Hypothalamus (tissue), 51 donors: ENCODE results near the gene GARIN5B.
"Not testable (repeated sequence)": the region's sequence is repeated elsewhere in the genome, so short reads cannot be mapped to it uniquely, and the experiment has no call there.

ENCODE experiments used
- DNase-seq, 51 donors: peaks; one replicate each; lab custom pipeline; 2025; lab: John Stamatoyannopoulos, UW

GARIN5B gene

GRCh38 chr19:55362990-55363716, at the start of gene GARIN5B:
Gene GARIN5B (minus strand): TSS chr19:55363260. CDS start chr19:55363066, 194 bp downstream.
- no peak for DNase-seq

- no peak for DNase-seq
Measured at GRCh38 chr19:55410168-55410567, 47.1 kb upstream of the GARIN5B start.

GRCh38 chr19:55409179-55409578, 46.1 kb upstream of the GARIN5B start:
- not testable (repeated sequence) for DNase-seq

DNA sequence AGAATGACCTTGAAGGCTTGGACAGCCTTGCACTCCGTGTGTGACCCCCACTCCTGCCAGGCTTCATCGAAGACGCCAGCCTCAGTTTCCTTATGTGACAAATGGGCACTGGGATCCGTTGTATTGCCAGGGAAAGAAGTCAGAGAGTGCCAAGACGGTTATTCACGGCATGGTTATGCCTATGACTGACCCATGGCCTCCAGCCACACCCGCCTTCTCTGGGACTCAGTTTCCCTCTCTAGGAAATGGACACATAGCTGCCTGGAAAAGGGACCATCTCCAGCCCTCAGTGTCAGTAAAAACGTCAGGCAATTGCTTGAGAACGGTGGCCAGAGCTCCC, 45.4 kb upstream of the GARIN5B start:
- DNase-seq, result peak in 1 of 51 donors; percentile 61

DNA sequence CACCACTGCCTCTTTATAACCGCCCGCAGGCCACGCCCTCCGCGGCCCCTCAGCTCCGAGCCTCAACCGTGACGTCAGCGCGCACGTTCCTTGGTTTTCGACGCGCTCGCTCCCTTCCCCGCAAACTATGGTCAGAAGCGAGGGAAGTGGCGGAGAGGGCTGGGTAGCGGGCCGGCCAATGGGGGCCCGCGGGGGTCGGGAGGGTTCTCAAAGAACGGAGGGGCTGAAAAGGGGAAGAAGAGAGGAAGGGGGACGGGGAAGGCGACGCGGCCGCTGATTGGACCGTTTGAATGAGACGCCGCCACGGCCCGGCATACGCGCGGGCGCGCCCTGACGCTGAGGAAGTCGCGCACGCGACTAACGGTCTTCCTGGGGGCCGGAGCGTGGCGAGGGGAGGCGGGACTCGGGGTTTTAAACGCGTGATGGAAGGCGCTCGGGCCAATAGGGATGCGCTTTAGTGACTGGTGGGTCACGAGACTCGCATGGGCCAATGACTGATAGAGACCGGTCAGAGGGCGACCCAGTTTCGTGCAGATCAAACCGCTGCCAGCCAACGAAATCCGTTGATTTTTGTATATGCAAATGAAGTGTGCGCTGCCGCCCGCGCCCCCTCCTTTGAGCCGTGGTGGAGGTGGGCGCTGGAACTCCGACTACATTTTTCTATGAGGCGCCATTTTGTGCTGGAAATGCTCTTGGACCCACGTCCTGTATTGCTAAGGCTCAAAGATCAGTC, 44.9 kb upstream of the GARIN5B start:
- DNase-seq, result peak; percentile 89 to 99 (median 98)

- not testable (repeated sequence) for DNase-seq
Measured at GRCh38 chr19:55407550-55407799, 44.4 kb upstream of the GARIN5B start, which contains the start of gene UBE2S. Gene UBE2S (minus strand): TSS chr19:55407788. CDS start chr19:55407589, 199 bp downstream.

- DNase-seq, result peak in 3 of 51 donors; percentile 15 to 47 (median 22)
Measured at GRCh38 chr19:55406826-55407549, 43.9 kb upstream of the GARIN5B start.

- no peak for DNase-seq
Measured at GRCh38 chr19:55406091-55406825, 43.2 kb upstream of the GARIN5B start.

DNA sequence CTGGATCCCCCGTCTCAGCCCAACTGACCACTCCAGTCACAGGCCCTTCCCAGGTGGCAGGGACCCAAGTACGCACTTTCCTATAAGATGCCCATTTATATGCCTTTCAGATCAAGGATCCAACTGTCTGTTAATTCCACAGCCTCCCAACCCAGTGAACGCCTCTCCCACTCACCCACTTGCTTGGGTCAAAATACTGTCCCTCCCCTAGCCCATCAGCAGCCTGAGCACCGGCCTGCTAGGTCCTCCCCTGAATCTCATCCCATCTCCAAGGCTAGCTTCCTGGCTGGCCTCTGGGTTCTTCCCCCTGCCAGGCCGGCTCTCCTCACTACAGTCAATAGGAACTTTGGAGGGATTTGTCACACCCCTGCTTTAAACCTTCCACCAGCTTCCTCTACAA, 42.6 kb upstream of the GARIN5B start:
- no peak for DNase-seq

- no peak for DNase-seq
Measured at GRCh38 chr19:55402509-55402908, 39.4 kb upstream of the GARIN5B start.

DNA sequence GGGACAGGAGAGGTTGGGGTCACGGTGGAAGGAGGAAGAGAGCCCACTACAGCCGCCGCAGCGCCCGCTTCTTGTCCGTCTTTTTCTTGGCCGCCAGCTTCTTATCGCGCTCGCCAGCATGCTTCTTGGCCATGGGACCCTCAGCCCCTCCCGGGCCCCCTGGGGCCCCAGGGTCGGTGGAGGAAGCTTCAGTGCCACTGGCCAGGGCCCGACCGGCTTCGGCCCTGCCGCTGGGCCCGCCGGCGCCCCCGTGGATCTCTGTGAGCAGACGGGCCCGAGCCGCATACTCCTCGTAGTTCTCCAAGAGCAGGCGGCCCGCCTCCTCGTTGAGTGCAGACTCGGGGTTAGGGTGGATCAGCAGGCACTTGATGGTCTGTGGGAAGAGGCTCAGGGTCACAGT, 38.3 kb upstream of the GARIN5B start:
- DNase-seq, result not testable (repeated sequence)

DNA sequence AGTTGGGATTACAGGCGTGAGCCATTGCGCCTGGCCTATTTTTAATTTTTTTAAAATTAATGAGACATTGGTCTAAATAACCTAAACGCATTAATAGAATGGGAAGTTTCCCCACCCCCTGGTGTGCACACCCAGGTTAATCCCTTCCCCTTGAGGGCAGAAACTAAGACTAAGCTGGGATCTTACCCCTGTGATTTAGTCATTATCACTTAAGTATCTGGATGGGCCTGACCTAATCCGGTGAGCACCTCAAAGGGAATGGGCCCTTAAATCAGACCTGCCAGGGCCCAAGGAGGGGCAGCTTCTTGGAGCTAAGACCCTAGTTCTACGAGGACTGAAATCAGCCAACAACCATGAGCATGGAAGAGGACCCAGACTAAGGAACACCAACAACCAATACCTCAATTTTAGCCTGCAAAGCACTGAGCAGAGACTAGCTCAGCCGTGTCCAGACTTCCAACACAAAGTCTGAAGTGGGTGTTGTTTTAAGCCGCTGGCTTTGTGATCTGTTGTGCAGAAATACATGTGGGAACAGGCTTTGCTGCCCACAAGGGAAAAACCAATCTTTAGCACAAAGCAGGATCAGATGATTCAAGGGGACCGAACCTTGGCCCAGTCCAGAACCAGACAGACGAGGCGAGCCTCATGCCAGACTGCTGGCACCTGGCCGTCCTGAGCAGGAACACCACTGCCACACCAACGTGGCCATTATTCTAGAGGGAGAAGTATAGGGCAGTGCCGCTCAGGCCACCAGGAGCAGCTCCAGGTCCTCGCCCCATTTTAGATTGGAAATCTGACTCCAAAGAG, 37.4 kb upstream of the GARIN5B start:
- DNase-seq, result no peak

- DNase-seq, result no peak
Measured at GRCh38 chr19:55398200-55398925, 35.3 kb upstream of the GARIN5B start.

GRCh38 chr19:55392820-55393761, 30.0 kb upstream of the GARIN5B start:
- DNase-seq, result no peak

GRCh38 chr19:55391702-55392615, 28.9 kb upstream of the GARIN5B start:
- no peak for DNase-seq

DNA sequence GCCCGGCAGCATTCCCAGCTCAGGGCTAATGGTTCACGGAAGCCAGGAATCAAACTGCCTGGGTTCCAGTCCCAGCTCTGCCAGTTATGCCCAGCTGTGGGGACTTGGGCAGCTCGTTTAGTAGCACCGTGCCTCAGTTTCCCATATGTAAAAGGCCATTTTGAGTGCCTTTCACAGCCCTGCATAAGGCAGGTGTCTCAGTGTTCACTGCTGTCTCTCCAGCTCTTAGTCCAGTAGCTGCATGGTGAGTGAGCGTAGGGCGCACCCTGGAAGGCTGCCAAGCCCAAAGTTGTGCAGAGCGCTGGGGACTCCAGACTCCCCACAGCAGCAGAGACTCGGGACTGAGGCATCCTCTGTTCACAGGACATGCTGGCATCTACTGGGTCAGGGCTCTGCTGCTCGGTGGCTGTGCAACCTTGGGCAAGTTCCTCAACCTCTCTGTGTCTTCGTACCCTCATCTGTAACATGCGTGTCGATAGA, 28.2 kb upstream of the GARIN5B start:
- no peak for DNase-seq

DNA sequence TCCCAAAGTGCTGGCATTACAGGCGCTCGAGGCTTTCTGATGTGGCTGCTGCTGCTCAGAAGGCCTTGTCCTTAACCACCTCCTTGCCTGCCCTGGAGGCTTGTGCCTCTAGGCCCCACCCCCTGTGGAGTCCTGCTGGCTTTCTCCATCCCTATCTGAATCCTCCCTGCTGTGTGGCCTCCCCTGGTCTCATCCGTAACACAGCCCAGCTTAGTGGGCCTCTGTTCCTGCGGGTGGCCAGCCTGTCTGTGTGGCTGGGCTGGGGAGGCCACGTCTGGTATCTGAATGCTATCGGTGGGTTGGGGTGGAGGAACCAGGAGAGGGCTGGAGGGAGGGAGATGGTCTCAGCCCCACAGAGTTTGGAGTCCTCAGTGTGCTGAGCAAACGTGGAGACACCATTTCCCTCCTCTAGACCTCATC, 27.4 kb upstream of the GARIN5B start:
- no peak for DNase-seq
